ENCODE data around the gene PVALEF. TPM values are rescaled to one million over a fixed set of nuclear protein-coding genes. Genes with fewer than 3 reads are reported as not detected.

PVALEF gene
- total RNA-seq, 4 donors from 2014 or later: not detected

DNA sequence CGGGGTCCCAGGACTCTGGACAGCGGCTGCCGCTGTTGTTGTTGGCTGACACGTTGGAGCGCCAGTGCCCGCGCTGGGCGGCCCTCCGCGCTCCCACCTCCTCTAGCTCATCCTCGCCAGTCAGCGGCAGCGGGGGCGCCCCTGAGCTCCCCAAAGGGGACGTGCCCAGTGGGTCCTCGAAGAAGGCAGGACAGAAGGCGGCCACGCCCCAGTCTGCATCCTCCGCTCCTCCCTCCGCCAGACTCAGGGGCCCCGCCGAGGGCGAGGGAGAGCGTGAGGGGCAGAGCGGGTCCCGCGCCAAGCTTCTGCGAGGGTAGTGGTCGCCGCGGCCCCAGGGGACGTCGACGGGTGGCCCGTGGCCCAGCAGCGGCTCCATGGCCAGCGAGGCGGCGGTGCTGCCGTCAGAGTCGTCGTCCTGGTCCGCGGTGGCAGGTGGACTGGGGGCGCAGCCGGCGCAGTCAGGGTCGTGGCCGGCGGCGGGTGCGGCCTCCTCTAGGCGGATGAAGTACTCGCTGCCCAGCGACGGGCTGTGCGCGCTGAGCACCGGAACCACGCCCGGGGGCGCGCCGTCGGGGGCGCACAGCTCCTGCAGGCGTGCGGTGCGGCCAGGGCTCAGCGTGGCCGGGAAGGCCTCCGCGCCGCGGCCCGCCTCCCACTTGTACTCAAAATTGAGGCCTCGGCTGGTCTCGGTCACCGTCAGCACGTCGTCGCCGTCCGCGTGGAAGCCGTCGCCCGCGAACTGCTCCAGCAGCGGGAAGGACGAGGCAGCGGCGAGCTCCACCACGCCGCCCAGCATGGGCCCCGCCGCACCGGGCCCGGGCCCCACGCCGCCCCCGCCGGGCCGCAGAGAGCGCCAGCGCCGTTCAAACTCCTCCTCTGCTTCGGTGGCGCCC is 43.2 kb upstream of the PVALEF start:
- intact Hi-C loops (cut with DNase I): no loop called here
- H3K36me3 ChIP-seq: peaks cover 0 to 26% (median 5%) of the 10 kb centered on the region in 4 donors
- TF ChIP-seq CTCF (IDR thresholded peaks at IDR 0.05): no peak
- no peak for TF ChIP-seq POLR2A (IDR thresholded peaks at IDR 0.05; ENCODE audit: low read depth)
- TF ChIP-seq POLR2AphosphoS5 (IDR thresholded peaks at IDR 0.05): no peak
- no peak for TF ChIP-seq EP300 (IDR thresholded peaks at IDR 0.05)
- no peak for DNase-seq (ENCODE audit: extremely low spot score)
- H3K4me3 ChIP-seq: no peak overlapping the region
- H3K27ac ChIP-seq (replicated peaks in 1 of 4): no peak overlapping the region
- H3K27me3 ChIP-seq: peaks cover 0 to 18% (median 0%) of the 10 kb centered on the region in 4 donors
- 47% methylated on average over 37 of the region's 109 CpGs for WGBS
- no peaks in the 10 kb centered on the region for H3K9me3 ChIP-seq
- peaks cover 15 to 43% (median 23%) of the 10 kb centered on the region in 4 donors for H3K4me1 ChIP-seq

GRCh38 chr17:81123052-81124048 is 42.0 kb upstream of the PVALEF start:
- TF ChIP-seq POLR2AphosphoS5 (IDR thresholded peaks at IDR 0.05): no peak
- TF ChIP-seq POLR2A (IDR thresholded peaks at IDR 0.05; ENCODE audit: low read depth): no peak
- no peak for TF ChIP-seq EP300 (IDR thresholded peaks at IDR 0.05)
- TF ChIP-seq CTCF (IDR thresholded peaks at IDR 0.05): no peak
- intact Hi-C loops (cut with DNase I): no loop called here
- Histone ChIP-seq H3K4me1 (peaks cover 15 to 31% (median 18%) of the 10 kb centered on the region in 4 donors), H3K9me3 (no peaks in the 10 kb centered on the region), H3K27ac (replicated peaks in 1 of 4) (no peak overlapping the region), H3K27me3 (peaks cover 0 to 18% (median 0%) of the 10 kb centered on the region in 4 donors), H3K36me3 (peaks cover 0 to 14% (median 2%) of the 10 kb centered on the region in 4 donors), H3K4me3 (no peak overlapping the region)
- WGBS: 86% methylated on average over 12 of the region's 39 CpGs
- DNase-seq (ENCODE audit: extremely low spot score): no peak

DNA sequence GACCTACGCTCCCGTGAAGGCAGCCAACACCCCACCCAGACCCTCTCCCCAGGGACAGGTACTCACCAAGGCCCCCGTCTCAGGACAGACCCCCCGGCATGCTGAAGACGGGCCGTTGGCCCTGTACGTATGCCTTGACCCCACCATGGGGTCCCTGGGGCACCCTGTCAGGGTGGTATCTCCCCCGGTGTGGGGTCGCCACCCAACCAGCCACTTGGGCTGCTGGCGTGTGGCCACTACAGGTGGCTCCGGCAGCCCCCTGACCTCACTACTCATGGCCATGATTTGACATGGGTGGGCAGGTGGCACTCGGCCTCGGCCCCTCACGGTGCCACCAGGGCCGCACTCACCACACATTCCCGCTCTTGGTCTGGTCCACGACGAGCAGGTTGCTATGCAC is 40.9 kb upstream of the PVALEF start:
- peaks cover 0 to 18% (median 0%) of the 10 kb centered on the region in 4 donors for H3K27me3 ChIP-seq
- peaks cover 0 to 11% (median 2%) of the 10 kb centered on the region in 4 donors for H3K36me3 ChIP-seq
- H3K27ac ChIP-seq (replicated peaks in 1 of 4): no peak overlapping the region
- no peak for TF ChIP-seq POLR2A (IDR thresholded peaks at IDR 0.05; ENCODE audit: low read depth)
- no peak for TF ChIP-seq POLR2AphosphoS5 (IDR thresholded peaks at IDR 0.05)
- no peak for TF ChIP-seq CTCF (IDR thresholded peaks at IDR 0.05)
- no peak for TF ChIP-seq EP300 (IDR thresholded peaks at IDR 0.05)
- H3K4me3 ChIP-seq: no peak overlapping the region
- intact Hi-C loops (cut with DNase I): no loop called here
- H3K4me1 ChIP-seq: peaks cover 7 to 21% (median 10%) of the 10 kb centered on the region in 4 donors
- 100% methylated on average over 1 of the region's 18 CpGs for WGBS
- no peaks in the 10 kb centered on the region for H3K9me3 ChIP-seq
- DNase-seq (ENCODE audit: extremely low spot score): no peak

DNA sequence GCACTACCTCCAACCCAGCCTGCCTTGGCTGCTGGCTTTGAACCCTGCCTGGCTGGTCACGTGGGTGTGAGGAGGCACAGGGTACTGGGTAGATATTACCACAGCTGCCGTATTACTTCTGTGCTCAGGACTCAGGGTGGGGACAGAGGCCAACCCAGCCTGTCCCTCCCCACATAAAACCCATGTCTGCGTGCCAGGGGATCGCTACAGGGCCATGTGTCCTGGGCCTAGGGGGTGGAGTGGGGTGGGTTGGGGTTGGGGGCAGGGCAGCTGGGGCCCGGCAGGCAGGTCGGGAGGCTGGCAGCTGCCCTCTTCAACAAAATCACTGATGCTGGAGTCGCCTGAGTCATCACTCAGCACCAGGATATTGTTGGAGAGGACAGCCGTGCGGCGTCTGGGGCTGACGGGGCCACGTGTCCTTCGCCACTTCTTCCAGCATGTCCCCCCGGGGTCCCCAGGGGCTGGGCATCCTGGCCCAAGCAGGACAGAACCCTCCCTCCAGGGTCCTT is 39.7 kb upstream of the PVALEF start:
- WGBS: 67% methylated on average over 9 of the region's 14 CpGs
- Histone ChIP-seq H3K27ac (replicated peaks in 1 of 4) (no peak overlapping the region), H3K4me1 (peaks cover 0 to 11% (median 2%) of the 10 kb centered on the region in 4 donors), H3K4me3 (no peak overlapping the region), H3K36me3 (peaks cover 0 to 11% (median 2%) of the 10 kb centered on the region in 4 donors), H3K9me3 (no peaks in the 10 kb centered on the region), H3K27me3 (peaks cover 0 to 18% (median 0%) of the 10 kb centered on the region in 4 donors)
- no peak for DNase-seq (ENCODE audit: extremely low spot score)
- no peak for TF ChIP-seq POLR2AphosphoS5 (IDR thresholded peaks at IDR 0.05)
- TF ChIP-seq CTCF (IDR thresholded peaks at IDR 0.05): no peak
- no peak for TF ChIP-seq EP300 (IDR thresholded peaks at IDR 0.05)
- no peak for TF ChIP-seq POLR2A (IDR thresholded peaks at IDR 0.05; ENCODE audit: low read depth)
- intact Hi-C loops (cut with DNase I): no loop called here

Measured in esophagus muscularis mucosa (tissue), 4 donors.